Measurements from ENCODE around the gene PNPLA3.

Gene PNPLA3

GRCh38 chr22:43923631-43924464 lies at the start of gene PNPLA3:
PNPLA3 (plus strand) TSS chr22:43923805; CDS start chr22:43923912, 107 bp downstream.
- DNase-seq = peak; percentile 95

GRCh38 chr22:43876866-43877509 lies 46.6 kb upstream of the PNPLA3 start:
- no peak for DNase-seq

- no peak for DNase-seq
Measured at GRCh38 chr22:43878079-43878795, 45.4 kb upstream of the PNPLA3 start.

GRCh38 chr22:43878831-43879550 lies 44.6 kb upstream of the PNPLA3 start:
- DNase-seq = no peak

GRCh38 chr22:43879901-43880540 lies 43.6 kb upstream of the PNPLA3 start:
- DNase-seq = no peak

- no peak for DNase-seq
Measured at GRCh38 chr22:43880541-43880991, 43.0 kb upstream of the PNPLA3 start.

- no peak for DNase-seq
Measured at GRCh38 chr22:43881091-43882061, 42.2 kb upstream of the PNPLA3 start.

GRCh38 chr22:43882122-43882767 lies 41.4 kb upstream of the PNPLA3 start:
- DNase-seq = no peak

GRCh38 chr22:43883012-43883661 lies 40.5 kb upstream of the PNPLA3 start:
- DNase-seq = no peak

GRCh38 chr22:43883719-43884415 lies 39.7 kb upstream of the PNPLA3 start:
- no peak for DNase-seq

- peak; percentile 40 for DNase-seq
Measured at GRCh38 chr22:43884600-43885318, 38.8 kb upstream of the PNPLA3 start.

- no peak for DNase-seq
Measured at GRCh38 chr22:43885319-43885671, 38.3 kb upstream of the PNPLA3 start.

- no peak for DNase-seq
Measured at GRCh38 chr22:43885786-43886185, 37.8 kb upstream of the PNPLA3 start.

- DNase-seq = no peak
Measured at GRCh38 chr22:43886231-43886630, 37.4 kb upstream of the PNPLA3 start.

GRCh38 chr22:43887391-43887790 lies 36.2 kb upstream of the PNPLA3 start:
- no peak for DNase-seq

GRCh38 chr22:43888740-43889139 lies 34.9 kb upstream of the PNPLA3 start:
- DNase-seq = no peak

GRCh38 chr22:43889201-43889859 lies 34.3 kb upstream of the PNPLA3 start:
- DNase-seq = peak; percentile 5

GRCh38 chr22:43889860-43890253 lies 33.7 kb upstream of the PNPLA3 start:
- DNase-seq = no peak

Data from right hindlimb (tissue), 1 donor.